ENCODE data around the gene RASGEF1B.

RASGEF1B gene

DNA sequence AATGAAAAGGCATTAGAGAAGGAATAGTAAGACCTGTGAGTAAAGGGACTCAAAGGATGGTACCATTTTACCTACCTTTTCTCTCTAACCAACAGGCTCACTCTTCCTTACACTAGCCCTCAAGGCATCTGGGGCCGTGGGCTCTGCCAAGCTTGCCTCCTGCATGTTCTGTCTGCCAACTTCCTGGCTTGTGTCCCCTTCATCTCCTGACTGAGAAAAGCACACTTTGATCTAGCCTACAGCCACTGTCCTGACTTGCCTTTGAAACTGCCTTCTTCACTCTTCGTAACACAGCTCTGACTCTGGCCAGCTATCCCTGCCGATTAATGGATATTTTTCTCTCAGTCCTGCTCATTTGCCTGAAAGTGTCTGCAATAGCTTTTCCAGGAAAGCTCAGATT is 76.5 kb downstream of the RASGEF1B start:
- H3K4me3 ChIP-seq (ENCODE audit: low read length) = no peak overlapping the region
- H3K4me1 ChIP-seq (ENCODE audit: control insufficient read depth, insufficient read depth, low read length) = no peaks in the 10 kb centered on the region
- H3K27me3 ChIP-seq (ENCODE audit: control insufficient read depth, insufficient read depth, low read length) = no peaks in the 10 kb centered on the region
- no peak overlapping the region for H3K27ac ChIP-seq (ENCODE audit: low read depth, low read length)
- H3K9ac ChIP-seq (ENCODE audit: low read length) = no peak overlapping the region
- H3K36me3 ChIP-seq (ENCODE audit: control insufficient read depth, insufficient read depth, low read length) = no peaks in the 10 kb centered on the region

DNA sequence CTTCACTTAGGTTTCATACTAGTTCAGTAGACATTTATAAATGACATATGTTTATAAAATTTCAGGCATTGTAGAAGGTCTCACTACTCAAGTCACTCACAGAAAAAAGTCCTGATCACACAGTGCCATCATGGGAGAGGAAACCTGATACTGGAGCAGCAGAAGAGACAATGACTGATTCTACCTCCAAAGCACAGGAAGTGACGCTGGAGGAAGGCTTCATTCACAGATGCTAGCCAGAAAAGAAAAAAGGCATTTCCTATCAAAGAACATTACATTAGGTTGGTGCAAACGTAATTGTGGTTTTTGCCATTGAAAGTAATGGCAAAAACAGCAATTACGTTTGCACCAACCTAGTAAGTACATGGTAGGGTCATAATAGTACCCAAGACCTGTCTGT is 79.5 kb downstream of the RASGEF1B start:
- Histone ChIP-seq H3K27me3 (ENCODE audit: control insufficient read depth, insufficient read depth, low read length) (no peaks in the 10 kb centered on the region), H3K4me3 (ENCODE audit: low read length) (no peak overlapping the region), H3K36me3 (ENCODE audit: control insufficient read depth, insufficient read depth, low read length) (no peaks in the 10 kb centered on the region), H3K9ac (ENCODE audit: low read length) (no peak overlapping the region), H3K27ac (ENCODE audit: low read depth, low read length) (no peak overlapping the region), H3K4me1 (ENCODE audit: control insufficient read depth, insufficient read depth, low read length) (no peaks in the 10 kb centered on the region)

DNA sequence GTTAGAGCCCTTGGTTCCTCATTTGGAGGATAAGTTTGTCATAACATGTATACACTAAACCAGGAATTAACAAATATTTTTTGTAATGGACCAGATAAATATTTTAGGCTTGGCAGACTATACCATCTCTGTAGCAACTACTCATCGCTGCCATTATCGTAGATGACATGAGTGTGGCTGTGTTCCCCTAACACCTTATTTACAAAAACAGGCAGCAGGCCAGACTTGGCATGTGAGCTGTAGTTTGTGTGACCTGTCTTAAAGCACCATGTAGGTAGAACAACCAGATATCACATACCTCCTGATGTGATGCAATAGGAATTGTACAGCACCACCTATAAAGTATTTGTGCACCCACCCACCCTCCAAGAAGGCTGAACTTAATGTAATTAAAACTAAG is 82.0 kb downstream of the RASGEF1B start:
- no peaks in the 10 kb centered on the region for H3K4me1 ChIP-seq (ENCODE audit: control insufficient read depth, insufficient read depth, low read length)
- H3K9ac ChIP-seq (ENCODE audit: low read length) = no peak overlapping the region
- no peak overlapping the region for H3K27ac ChIP-seq (ENCODE audit: low read depth, low read length)
- no peak overlapping the region for H3K4me3 ChIP-seq (ENCODE audit: low read length)
- H3K27me3 ChIP-seq (ENCODE audit: control insufficient read depth, insufficient read depth, low read length) = no peaks in the 10 kb centered on the region
- H3K36me3 ChIP-seq (ENCODE audit: control insufficient read depth, insufficient read depth, low read length) = no peaks in the 10 kb centered on the region

DNA sequence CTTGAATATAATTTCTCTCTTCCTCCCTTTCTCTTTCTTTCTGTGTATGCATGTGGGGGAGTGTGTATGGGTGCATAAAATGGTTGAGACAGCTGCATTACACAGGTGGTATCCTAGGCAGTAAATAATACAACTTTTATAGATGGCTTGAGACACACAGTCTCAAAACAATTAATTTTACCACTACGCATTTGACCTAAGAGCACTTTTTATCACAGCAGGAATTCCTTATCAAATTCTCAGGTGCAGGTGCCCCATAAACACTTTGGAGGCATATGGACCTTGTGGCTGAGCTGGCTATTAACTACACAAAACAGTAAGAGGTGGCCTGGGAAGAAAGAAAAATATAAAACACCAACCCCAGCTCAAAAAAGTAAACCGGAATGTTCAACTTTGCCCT is 91.3 kb downstream of the RASGEF1B start:
- Histone ChIP-seq H3K4me1 (ENCODE audit: control insufficient read depth, insufficient read depth, low read length) (no peaks in the 10 kb centered on the region), H3K9ac (ENCODE audit: low read length) (no peak overlapping the region), H3K27ac (ENCODE audit: low read depth, low read length) (no peak overlapping the region), H3K27me3 (ENCODE audit: control insufficient read depth, insufficient read depth, low read length) (no peaks in the 10 kb centered on the region), H3K36me3 (ENCODE audit: control insufficient read depth, insufficient read depth, low read length) (no peaks in the 10 kb centered on the region), H3K4me3 (ENCODE audit: low read length) (no peak overlapping the region)

DNA sequence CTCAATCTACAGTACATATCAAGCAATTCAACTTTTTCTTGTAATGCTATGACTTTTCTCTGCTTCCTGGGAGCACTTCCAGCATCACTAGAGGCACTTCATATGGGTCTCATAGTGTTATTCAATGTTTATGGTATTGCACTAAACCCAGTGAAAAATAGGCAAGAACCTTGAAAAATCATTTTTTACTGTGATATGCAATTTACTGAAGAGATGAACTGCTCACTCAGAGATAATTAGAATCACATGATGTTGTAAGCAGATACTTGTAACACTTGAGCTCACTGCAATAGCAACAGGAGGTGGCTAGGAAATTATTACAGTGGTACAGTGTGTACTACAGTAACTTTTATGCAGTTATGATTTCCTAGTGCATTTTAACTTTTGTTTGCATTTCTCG is 93.3 kb downstream of the RASGEF1B start:
- Histone ChIP-seq H3K4me3 (ENCODE audit: low read length) (no peak overlapping the region), H3K27me3 (ENCODE audit: control insufficient read depth, insufficient read depth, low read length) (no peaks in the 10 kb centered on the region), H3K36me3 (ENCODE audit: control insufficient read depth, insufficient read depth, low read length) (no peaks in the 10 kb centered on the region), H3K27ac (ENCODE audit: low read depth, low read length) (no peak overlapping the region), H3K4me1 (ENCODE audit: control insufficient read depth, insufficient read depth, low read length) (no peaks in the 10 kb centered on the region), H3K9ac (ENCODE audit: low read length) (no peak overlapping the region)

DNA sequence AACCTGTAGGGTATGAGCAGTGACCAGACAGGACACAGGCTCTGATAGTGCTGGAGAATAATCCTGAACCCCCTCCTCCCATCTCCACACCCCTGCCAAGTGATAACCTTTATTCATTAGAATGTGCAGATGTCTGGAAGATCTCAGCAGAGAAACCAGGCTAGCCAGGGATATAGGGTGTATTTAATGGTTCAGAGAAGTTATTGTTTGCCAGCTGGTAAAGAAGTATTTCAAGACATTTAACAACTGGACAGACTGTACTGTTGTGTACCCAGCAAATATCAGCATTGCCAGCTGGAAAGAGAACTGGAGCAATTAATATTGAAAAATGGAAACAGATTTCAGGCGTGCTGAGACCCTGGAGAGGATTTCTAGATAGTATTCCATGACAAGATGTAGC is 94.5 kb downstream of the RASGEF1B start:
- Histone ChIP-seq H3K4me1 (ENCODE audit: control insufficient read depth, insufficient read depth, low read length) (no peaks in the 10 kb centered on the region), H3K36me3 (ENCODE audit: control insufficient read depth, insufficient read depth, low read length) (no peaks in the 10 kb centered on the region), H3K4me3 (ENCODE audit: low read length) (no peak overlapping the region), H3K9ac (ENCODE audit: low read length) (no peak overlapping the region), H3K27ac (ENCODE audit: low read depth, low read length) (no peak overlapping the region), H3K27me3 (ENCODE audit: control insufficient read depth, insufficient read depth, low read length) (no peaks in the 10 kb centered on the region)

DNA sequence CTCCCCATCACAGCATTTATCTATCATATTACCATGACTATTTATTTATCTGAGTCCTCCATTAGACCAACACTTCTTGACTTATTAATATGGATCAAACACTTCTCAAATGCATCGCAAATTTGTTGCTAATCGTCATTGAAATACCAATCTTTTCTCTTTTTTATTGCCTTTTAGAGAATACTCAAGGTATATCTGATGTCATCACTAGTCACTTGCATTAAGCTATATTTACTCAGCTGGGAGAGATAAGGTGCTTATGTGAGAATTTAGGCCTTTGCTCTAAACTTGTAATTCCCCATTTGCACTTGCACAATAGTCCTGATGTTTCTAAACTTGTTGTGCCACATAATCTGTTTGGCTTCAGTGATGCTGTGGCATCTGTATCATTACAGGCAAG is 95.0 kb downstream of the RASGEF1B start:
- Histone ChIP-seq H3K9ac (ENCODE audit: low read length) (no peak overlapping the region), H3K27me3 (ENCODE audit: control insufficient read depth, insufficient read depth, low read length) (no peaks in the 10 kb centered on the region), H3K4me1 (ENCODE audit: control insufficient read depth, insufficient read depth, low read length) (no peaks in the 10 kb centered on the region), H3K4me3 (ENCODE audit: low read length) (no peak overlapping the region), H3K27ac (ENCODE audit: low read depth, low read length) (no peak overlapping the region), H3K36me3 (ENCODE audit: control insufficient read depth, insufficient read depth, low read length) (no peaks in the 10 kb centered on the region)
